ENCODE data around the gene DNAAF5.

The DNAAF5 gene

DNA sequence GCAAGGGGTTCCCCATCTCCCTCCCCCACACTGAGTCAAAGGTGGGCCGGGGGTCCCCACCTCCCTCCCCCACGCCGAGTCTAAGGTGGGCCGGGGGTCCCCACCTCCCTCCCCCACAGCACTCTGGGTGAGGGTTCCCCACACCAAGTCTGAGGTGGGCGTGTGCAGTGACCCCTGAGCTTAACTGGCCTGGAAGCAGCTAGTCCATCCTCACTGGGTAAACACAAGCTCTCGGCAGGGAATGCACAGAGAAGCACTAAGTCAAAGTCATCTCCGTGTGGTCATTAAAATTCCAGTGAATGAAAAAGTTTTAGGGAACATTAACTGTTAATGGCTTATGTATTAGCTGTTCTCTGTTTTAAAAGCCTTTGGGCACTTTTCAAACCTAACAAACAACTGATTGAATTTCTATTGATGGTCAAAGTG lies 44.3 kb downstream of the DNAAF5 start:
- DNase-seq, result no peak

- no peak for DNase-seq
Measured at GRCh38 chr7:771234-772004, 44.9 kb downstream of the DNAAF5 start.

DNA sequence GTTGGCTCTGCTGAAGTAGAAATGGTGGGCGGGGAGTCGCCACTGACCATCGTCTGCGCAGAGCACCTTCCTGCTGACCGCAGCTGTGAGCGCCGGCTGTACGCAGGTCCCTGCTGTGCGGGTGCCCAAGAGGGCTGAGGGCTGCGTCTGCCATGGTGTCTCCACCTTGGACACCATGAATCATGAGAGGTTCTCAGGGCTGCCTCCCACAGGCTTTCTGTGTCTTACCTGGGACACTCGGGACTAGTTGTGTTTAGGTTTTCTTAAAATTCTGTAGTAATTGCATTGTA lies 45.5 kb downstream of the DNAAF5 start:
- no peak for DNase-seq

GRCh38 chr7:772392-772791 lies 45.9 kb downstream of the DNAAF5 start:
- DNase-seq, result no peak

DNA sequence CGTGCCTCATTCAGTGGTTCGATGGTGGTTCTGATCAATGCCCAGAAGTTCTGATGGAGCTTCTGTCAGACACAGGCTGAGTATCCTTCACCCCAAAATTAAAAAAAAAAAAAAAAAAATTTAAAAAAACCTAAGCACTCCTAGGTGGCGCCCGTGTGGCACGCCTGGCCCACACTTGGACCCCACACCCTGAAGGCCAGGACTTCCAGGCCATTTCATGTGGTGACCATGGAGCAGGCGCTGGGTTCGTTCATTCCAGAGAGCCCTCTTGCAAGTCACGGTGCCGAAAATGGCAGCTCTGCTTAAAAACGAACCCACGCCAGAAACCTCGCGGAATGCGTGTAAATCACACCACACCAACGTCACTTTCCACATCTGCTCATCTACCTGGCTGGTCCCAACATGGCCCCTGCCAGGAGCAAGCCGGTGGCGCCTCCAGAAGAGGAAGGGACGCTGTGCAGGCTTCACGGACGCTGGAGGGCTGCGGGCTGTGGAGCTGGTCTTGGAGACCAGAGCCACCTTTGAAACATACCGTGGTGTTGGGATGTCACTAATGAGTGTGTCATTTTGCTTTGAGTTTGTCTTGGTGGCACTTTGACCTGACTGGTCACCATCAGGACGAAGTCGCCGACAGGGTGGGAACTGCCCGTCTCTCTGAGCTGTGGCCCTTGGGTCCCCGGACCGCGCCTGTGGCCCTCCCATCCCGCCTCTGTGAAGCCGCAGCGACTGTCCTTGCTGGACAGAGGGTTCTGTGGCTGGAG lies 46.5 kb downstream of the DNAAF5 start:
- DNase-seq, result no peak

DNA sequence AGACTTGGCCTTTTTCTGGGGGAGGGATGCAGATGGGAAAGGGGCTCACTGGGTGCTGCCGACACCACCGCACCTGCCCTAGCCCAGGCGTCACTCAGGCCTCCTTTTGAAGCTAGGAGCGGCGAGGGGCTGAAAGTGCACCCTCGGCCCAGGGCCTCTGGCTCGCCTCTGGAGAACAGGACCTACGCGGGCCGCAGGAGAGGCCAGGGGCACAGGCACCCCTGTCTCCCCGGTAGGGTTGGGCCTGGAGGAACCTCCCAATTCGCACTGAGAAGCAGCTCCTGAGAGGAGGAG lies 47.1 kb downstream of the DNAAF5 start:
- DNase-seq, result no peak

DNA sequence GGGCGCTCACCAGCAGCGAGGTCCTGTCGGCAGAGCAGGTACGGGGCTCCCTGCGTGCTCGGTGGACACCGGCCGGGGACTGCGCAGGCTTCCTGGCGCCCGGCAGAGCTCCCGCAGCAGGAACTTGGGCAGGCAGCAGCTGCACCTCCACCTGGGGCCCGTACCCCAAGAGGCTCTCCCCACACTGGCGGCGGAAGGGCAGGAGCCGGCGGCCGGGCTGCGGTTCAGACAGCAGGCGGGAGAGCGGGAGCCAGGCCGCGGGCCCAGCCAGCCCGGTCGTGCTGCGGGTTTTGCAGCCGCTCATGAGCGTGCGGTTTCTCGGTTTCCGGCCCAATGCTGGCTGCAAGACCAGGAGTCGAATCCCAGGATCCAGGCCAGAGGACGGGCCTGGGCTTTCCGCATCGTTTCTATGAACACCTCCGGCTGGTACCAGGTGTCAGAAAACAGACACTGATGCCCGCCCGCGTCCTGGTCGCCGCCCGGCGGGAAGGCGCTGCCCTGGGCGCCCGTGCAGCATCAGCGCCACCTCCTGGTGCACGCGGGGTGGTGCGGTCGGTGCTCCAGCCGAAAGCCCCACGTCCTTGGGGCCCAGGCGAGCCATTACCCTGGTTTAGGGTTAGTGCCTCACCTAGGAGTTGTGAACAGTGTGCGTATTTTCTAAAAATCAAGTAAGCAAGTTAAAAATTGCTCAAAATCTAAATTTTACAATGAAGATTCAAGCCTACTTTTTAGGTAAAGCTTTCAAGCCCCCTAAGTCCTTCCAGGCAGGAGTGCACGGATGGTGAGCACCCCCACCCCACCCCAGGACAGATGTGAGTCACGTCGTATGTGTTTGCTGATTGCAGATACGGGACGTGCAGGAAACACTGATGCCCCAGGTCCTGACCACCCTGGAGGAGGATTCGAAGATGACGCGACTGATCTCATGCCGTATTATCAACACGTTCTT lies 47.9 kb downstream of the DNAAF5 start:
- DNase-seq, result peak; percentile 75 to 77

- DNase-seq, result no peak
Measured at GRCh38 chr7:776381-776780, 49.9 kb downstream of the DNAAF5 start.

- no peak for DNase-seq
Measured at GRCh38 chr7:776992-777727, 50.7 kb downstream of the DNAAF5 start.

- no peak for DNase-seq
Measured at GRCh38 chr7:777728-778078, 51.2 kb downstream of the DNAAF5 start.

DNA sequence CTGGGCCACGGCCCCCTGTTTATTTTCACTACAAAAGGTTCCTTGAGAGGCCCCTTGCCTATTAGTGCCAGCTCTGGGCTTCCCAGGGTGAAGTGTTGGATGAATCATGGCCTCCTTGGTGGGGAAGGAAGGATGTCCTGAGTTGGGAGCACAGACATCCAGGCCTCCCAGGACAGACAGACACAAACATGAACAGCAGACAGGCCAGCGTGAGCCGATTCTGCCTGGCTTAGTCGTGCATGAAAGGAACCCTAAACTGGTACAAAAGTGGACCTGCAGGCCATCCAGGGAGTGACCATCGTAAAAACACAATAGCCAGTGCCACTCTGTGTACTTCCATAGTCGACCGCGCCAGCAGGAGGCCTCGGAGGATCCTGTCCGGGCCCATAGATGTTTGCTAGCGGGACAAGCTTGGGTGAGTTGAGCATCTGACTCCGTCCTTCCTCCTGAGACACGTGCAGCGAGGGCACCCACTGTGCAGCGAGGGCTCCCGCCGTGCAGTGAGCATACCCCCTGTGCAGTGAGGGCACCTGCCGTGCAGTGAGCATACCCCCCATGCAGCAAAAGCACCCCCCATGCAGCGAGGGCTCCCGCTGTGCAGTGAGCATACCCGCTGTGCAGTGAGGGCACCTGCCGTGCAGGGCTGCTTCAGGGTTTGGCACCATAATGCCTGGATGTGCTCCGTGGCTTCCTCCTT lies 51.9 kb downstream of the DNAAF5 start:
- DNase-seq, result no peak

- DNase-seq, result no peak
Measured at GRCh38 chr7:778968-779451, 52.5 kb downstream of the DNAAF5 start.

DNA sequence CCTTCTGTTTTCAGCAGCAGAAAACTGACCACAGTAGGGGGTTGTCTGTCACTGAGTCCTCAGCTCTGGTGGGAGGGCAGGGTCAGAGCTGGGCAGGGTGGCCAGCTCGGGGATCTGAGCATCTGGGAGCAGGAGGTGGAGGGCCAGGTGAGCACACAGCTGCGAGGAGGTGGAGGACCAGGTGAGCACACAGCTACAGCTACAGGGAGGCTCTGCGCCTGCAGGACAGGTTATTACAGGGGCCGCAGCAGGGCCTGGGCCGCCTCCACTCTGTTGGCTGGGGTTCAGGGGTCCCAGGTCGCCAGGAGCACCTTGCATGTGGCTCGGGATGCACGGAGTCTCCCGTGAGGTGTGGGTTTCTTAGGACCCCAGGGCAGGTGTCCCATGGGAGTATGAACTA lies 53.0 kb downstream of the DNAAF5 start:
- no peak for DNase-seq

- no peak for DNase-seq
Measured at GRCh38 chr7:780081-780480, 53.6 kb downstream of the DNAAF5 start.

- DNase-seq, result no peak
Measured at GRCh38 chr7:780516-780915, 54.0 kb downstream of the DNAAF5 start.

GRCh38 chr7:781186-781849 lies 54.8 kb downstream of the DNAAF5 start:
- DNase-seq, result no peak

GRCh38 chr7:781936-782529 lies 55.5 kb downstream of the DNAAF5 start:
- DNase-seq, result no peak

DNA sequence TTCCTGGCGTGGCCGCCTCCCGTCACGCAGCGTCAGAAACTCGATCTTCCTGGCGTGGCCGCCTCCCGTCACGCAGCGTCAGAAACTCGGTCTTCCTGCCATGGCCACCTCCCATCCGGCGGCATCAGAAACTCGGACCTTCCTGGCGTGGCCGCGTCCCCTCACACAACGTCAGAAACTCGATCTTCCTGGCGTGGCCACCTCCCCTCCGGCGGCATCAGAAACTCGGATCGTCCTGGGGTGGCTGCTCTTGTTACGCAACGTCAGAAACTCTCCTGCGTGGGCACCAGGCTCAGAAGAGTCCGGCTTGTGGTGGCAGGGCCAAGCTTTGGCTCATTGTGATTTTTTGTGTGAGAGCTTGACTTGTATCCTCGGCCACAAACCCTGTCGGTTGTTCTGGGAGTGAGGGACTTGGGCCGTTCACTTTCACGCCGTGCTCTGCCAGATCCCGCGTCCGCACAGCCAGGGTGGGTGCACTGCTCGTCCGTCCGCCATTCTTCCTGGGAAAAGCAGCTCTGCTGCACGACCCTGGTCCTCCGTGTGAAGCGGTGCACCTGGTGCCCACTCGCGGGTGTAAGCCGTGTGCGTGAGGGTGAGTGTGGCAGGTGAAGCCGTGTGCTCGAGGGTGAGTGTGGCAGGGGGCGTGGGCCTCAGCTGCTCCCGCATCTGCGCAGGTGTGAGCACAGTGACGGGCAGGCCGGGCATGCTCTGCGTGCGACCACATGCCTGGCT lies 56.4 kb downstream of the DNAAF5 start:
- DNase-seq, result no peak

DNA sequence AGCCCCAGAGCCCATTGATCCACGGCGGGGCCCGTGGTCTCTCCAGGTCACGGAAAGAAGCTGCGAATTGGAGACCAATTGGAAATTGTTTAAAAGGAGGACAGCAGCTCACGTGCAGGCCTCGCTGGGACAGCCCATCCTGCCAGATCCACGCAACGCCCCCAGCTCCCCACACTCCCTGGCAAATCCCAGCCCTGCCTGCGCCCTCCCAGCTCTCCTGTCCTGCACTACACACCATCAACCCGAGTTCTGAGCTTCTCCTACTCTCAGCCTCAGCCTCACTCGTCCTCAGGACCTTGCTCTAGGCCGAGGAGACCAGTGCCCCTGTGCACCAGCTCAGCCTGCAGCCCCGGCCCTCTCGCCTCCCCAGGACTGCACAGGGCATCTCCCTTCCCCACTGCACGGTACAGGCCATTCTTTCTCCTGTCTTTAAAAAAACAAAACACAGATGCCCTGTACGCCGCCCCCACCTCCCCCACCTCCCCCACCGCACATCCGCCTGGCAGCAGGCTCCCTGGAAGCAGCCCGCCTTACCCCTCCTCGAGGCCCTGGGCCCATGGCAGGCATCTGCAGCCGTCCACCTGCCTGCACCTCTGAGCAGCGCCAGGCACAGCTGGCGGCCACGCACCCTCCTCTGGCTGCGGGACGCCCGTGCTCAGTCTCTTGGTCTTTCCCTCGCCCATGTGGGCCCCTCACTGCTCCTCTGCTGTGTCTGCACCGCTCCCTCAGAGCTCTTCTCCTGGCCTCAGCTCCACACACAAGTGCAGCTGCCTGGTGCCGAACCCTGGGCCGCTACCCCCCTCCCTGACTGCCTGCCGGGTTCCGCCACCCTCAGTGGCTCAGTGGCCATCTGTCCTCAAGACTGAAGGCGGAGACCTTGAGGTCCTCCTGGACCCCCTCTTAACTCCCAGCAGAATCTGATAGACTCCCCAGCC lies 57.3 kb downstream of the DNAAF5 start:
- DNase-seq, result no peak

All from stimulated activated CD4-positive, alpha-beta T cell treated with anti-CD3 and anti-CD28 coated beads, Interleukin-2, amount 100 ng/mL, for 24 hours (primary cell).